Measurements from ENCODE around the gene NPIPB6.
A peak's percentile ranks its signal among the peaks of the same experiment; 100 is the strongest.
"Not testable (repeated sequence)": the region's sequence is repeated elsewhere in the genome, so short reads cannot be mapped to it uniquely, and the experiment has no call there.

Gene NPIPB6

GRCh38 chr16:28363408-28363807 lies at the start of gene NPIPB6:
NPIPB6 (minus strand) TSS chr16:28363508; CDS start chr16:28362822, 686 bp downstream.
- H3K4me3 ChIP-seq (ENCODE audit: low read length) = not testable (repeated sequence)

- H3K4me3 ChIP-seq (ENCODE audit: low read length) = peak within 1 kb of the TSS; percentile 75
Measured at GRCh38 chr16:28403220-28404072, 40.1 kb upstream of the NPIPB6 start, which contains the start of gene EIF3CL. EIF3CL (minus strand) TSS chr16:28403841; CDS start chr16:28403618, 223 bp downstream.

- H3K4me3 ChIP-seq (ENCODE audit: low read length) = not testable (repeated sequence)
Measured at GRCh38 chr16:28392054-28392453, 28.7 kb upstream of the NPIPB6 start.

- H3K4me3 ChIP-seq (ENCODE audit: low read length) = not testable (repeated sequence)
Measured at GRCh38 chr16:28382177-28382867, 19.0 kb upstream of the NPIPB6 start.

GRCh38 chr16:28377822-28378221 lies 14.5 kb upstream of the NPIPB6 start:
- H3K4me3 ChIP-seq (ENCODE audit: low read length) = not testable (repeated sequence)

- H3K4me3 ChIP-seq (ENCODE audit: low read length) = not testable (repeated sequence)
Measured at GRCh38 chr16:28377108-28377625, 13.9 kb upstream of the NPIPB6 start.

- not testable (repeated sequence) for H3K4me3 ChIP-seq (ENCODE audit: low read length)
Measured at GRCh38 chr16:28375115-28375514, 11.8 kb upstream of the NPIPB6 start.

GRCh38 chr16:28374281-28374680 lies 11.0 kb upstream of the NPIPB6 start:
- not testable (repeated sequence) for H3K4me3 ChIP-seq (ENCODE audit: low read length)

- H3K4me3 ChIP-seq (ENCODE audit: low read length) = not testable (repeated sequence)
Measured at GRCh38 chr16:28367926-28368325, 4.6 kb upstream of the NPIPB6 start.

- H3K4me3 ChIP-seq (ENCODE audit: low read length) = not testable (repeated sequence)
Measured at GRCh38 chr16:28364268-28365173, 1.2 kb upstream of the NPIPB6 start.

GRCh38 chr16:28362600-28362999 lies 708 bp downstream of the NPIPB6 start:
- not testable (repeated sequence) for H3K4me3 ChIP-seq (ENCODE audit: low read length)

- H3K4me3 ChIP-seq (ENCODE audit: low read length) = not testable (repeated sequence)
Measured at GRCh38 chr16:28338230-28338629, 25.1 kb downstream of the NPIPB6 start.

GRCh38 chr16:28336940-28337710 lies 26.2 kb downstream of the NPIPB6 start:
- H3K4me3 ChIP-seq (ENCODE audit: low read length) = not testable (repeated sequence)

- H3K4me3 ChIP-seq (ENCODE audit: low read length) = not testable (repeated sequence)
Measured at GRCh38 chr16:28335678-28336077, 27.6 kb downstream of the NPIPB6 start.

GRCh38 chr16:28332632-28333031 lies 30.7 kb downstream of the NPIPB6 start:
- not testable (repeated sequence) for H3K4me3 ChIP-seq (ENCODE audit: low read length)

- H3K4me3 ChIP-seq (ENCODE audit: low read length) = not testable (repeated sequence)
Measured at GRCh38 chr16:28330981-28331380, 32.3 kb downstream of the NPIPB6 start.

- H3K4me3 ChIP-seq (ENCODE audit: low read length) = not testable (repeated sequence)
Measured at GRCh38 chr16:28330232-28330631, 33.1 kb downstream of the NPIPB6 start.
